ENCODE measurements around the gene USP14.
A peak's percentile ranks its signal among the peaks of the same experiment; 100 is the strongest.

The USP14 gene

GRCh38 chr18:156514-157230 lies 1.7 kb upstream of the USP14 start:
- in situ Hi-C loops (cut with MboI; ENCODE audit: low pct_unique_long_range_greater_than_20kb, low sequenced_read_pairs): no loop called here
- DNase-seq: no peak

GRCh38 chr18:159037-159652 lies 788 bp downstream of the USP14 start:
- in situ Hi-C loops (cut with MboI; ENCODE audit: low pct_unique_long_range_greater_than_20kb, low sequenced_read_pairs): no loop called here
- peak; percentile 41 for DNase-seq

- no peak for DNase-seq
- in situ Hi-C loops (cut with MboI; ENCODE audit: low pct_unique_long_range_greater_than_20kb, low sequenced_read_pairs): no loop called here
Observed at GRCh38 chr18:159933-160332, 1.6 kb downstream of the USP14 start.

GRCh38 chr18:160831-161570 lies 2.6 kb downstream of the USP14 start:
- no peak for DNase-seq
- in situ Hi-C loops (cut with MboI; ENCODE audit: low pct_unique_long_range_greater_than_20kb, low sequenced_read_pairs): no loop called here

GRCh38 chr18:172361-172760 lies 14.0 kb downstream of the USP14 start:
- in situ Hi-C loops (cut with MboI; ENCODE audit: low pct_unique_long_range_greater_than_20kb, low sequenced_read_pairs): no loop called here
- DNase-seq: no peak

- DNase-seq: no peak
- in situ Hi-C loops (cut with MboI; ENCODE audit: low pct_unique_long_range_greater_than_20kb, low sequenced_read_pairs): no loop called here
Observed at GRCh38 chr18:179499-179898, 21.1 kb downstream of the USP14 start.

- in situ Hi-C loops (cut with MboI; ENCODE audit: low pct_unique_long_range_greater_than_20kb, low sequenced_read_pairs): no loop called here
- no peak for DNase-seq
Observed at GRCh38 chr18:181711-182110, 23.4 kb downstream of the USP14 start.

GRCh38 chr18:183769-184168 lies 25.4 kb downstream of the USP14 start:
- DNase-seq: no peak
- in situ Hi-C loops (cut with MboI; ENCODE audit: low pct_unique_long_range_greater_than_20kb, low sequenced_read_pairs): no loop called here

GRCh38 chr18:189254-189653 lies 30.9 kb downstream of the USP14 start:
- in situ Hi-C loops (cut with MboI; ENCODE audit: low pct_unique_long_range_greater_than_20kb, low sequenced_read_pairs): no loop called here

GRCh38 chr18:191725-192124 lies 33.4 kb downstream of the USP14 start:
- no peak for DNase-seq
- in situ Hi-C loops (cut with MboI; ENCODE audit: low pct_unique_long_range_greater_than_20kb, low sequenced_read_pairs): no loop called here

More at GRCh38 chr18:189254-189653, 30.9 kb downstream of the USP14 start:
- DNase-seq: no peak

- in situ Hi-C loops (cut with MboI; ENCODE audit: low pct_unique_long_range_greater_than_20kb, low sequenced_read_pairs): no loop called here
- no peak for DNase-seq
Observed at GRCh38 chr18:192801-193200, 34.4 kb downstream of the USP14 start.

- in situ Hi-C loops (cut with MboI; ENCODE audit: low pct_unique_long_range_greater_than_20kb, low sequenced_read_pairs): no loop called here
- DNase-seq: no peak
Observed at GRCh38 chr18:195651-196050, 37.3 kb downstream of the USP14 start.

- DNase-seq: no peak
- in situ Hi-C loops (cut with MboI; ENCODE audit: low pct_unique_long_range_greater_than_20kb, low sequenced_read_pairs): no loop called here
Observed at GRCh38 chr18:199214-199613, 40.9 kb downstream of the USP14 start.

- DNase-seq: no peak
- in situ Hi-C loops (cut with MboI; ENCODE audit: low pct_unique_long_range_greater_than_20kb, low sequenced_read_pairs): no loop called here
Observed at GRCh38 chr18:199768-200167, 41.4 kb downstream of the USP14 start.

GRCh38 chr18:210075-210474 lies 51.7 kb downstream of the USP14 start:
- in situ Hi-C loops (cut with MboI; ENCODE audit: low pct_unique_long_range_greater_than_20kb, low sequenced_read_pairs): no loop called here
- DNase-seq: no peak

- DNase-seq: no peak
- in situ Hi-C loops (cut with MboI; ENCODE audit: low pct_unique_long_range_greater_than_20kb, low sequenced_read_pairs): no loop called here
Observed at GRCh38 chr18:210733-211132, 52.4 kb downstream of the USP14 start.

GRCh38 chr18:211582-211981 lies 53.2 kb downstream of the USP14 start:
- DNase-seq: no peak
- in situ Hi-C loops (cut with MboI; ENCODE audit: low pct_unique_long_range_greater_than_20kb, low sequenced_read_pairs): no loop called here

GRCh38 chr18:212780-213179 lies 54.4 kb downstream of the USP14 start:
- no peak for DNase-seq
- in situ Hi-C loops (cut with MboI; ENCODE audit: low pct_unique_long_range_greater_than_20kb, low sequenced_read_pairs): no loop called here

GRCh38 chr18:213505-213904 lies 55.1 kb downstream of the USP14 start:
- in situ Hi-C loops (cut with MboI; ENCODE audit: low pct_unique_long_range_greater_than_20kb, low sequenced_read_pairs): no loop called here
- DNase-seq: no peak

GRCh38 chr18:213966-214365 lies 55.6 kb downstream of the USP14 start:
- in situ Hi-C loops (cut with MboI; ENCODE audit: low pct_unique_long_range_greater_than_20kb, low sequenced_read_pairs): no loop called here
- no peak for DNase-seq
